Spleen (tissue), 7 donors: ENCODE results near the gene RBM25.

Source experiments
- CTCF ChIP-seq, 11 experiments: fragments of 200-600 bp in 7 of 11; fragments of 450-650 bp in 4 of 11; sonication (generic) in 4 of 11; IDR thresholded peaks in 8 of 11; conservative IDR thresholded peaks in 3 of 11; 1 replicate in 7 of 11; 2 replicates in 4 of 11; pipeline versions ENCODE4 v1.4.0 to v1.8.0; 2016 to 2021; ENCODE audit warnings: antibody characterized with exemption in 11 of 11, inconsistent platforms in 4 of 11, mild to moderate bottlenecking in 1 of 11
- POLR2A ChIP-seq, 3 donors: fragments of 450-650 bp; IDR thresholded peaks; one replicate each; pipeline ENCODE4 v1.5.1; 2017; ENCODE audit warnings: antibody characterized with exemption in 3 of 3, mild to moderate bottlenecking in 1 of 3
- donor health status: DM: no; HTN: no; CAD: no; lungs with moderate emphysema.
- donor health status: DM: no; HTN: no; CAD: no.
- donor health status: DM: no; HTN: no; CAD: no.

DNA sequence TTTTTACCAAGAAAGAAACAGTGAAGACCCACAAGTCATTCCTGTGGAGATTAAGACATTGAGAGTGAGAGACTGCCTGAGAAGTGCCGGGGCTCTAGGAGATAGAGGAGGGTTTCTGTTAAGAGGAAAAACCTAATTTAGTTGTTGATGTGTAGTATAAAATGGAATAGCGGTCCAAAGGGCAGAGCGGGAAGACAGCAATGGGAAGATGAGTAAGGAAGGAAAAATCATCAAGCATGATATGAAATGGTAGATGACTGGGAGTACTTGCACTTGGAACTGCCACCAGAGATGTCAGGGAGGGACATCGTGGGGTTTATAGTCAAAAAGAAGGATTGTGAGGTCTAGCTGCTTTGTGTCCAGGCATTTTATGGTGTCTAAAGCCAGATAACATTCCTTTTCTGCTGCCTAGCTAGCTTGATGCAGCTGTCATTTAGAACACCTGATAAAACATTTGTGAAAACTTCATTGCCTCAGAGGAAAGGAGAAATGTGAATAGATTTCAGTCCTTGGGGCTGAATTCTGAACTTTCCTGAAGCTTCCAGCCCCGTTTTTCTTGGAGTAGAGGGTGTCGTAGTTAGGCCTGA is 57.8 kb downstream of the RBM25 start:
- TF ChIP-seq CTCF (IDR thresholded peaks at IDR 0.05 in 8 of 11, conservative IDR thresholded peaks at IDR 0.05 in 3 of 11): no peak
- TF ChIP-seq POLR2A (IDR thresholded peaks at IDR 0.05): no peak
